ENCODE data around the gene CTTN.
A peak's percentile ranks its signal among the peaks of the same experiment; 100 is the strongest.

The CTTN gene

GRCh38 chr11:70394211-70394950, 3.9 kb upstream of the CTTN start:
- H3K4me3 ChIP-seq (ENCODE audit: low read depth, low read length) = no peak overlapping the region
- TF ChIP-seq CTCF (IDR thresholded peaks at IDR 0.05; ENCODE audit: low read depth, low read length) = no peak

GRCh38 chr11:70397336-70397982, 870 bp upstream of the CTTN start:
- TF ChIP-seq CTCF (IDR thresholded peaks at IDR 0.05; ENCODE audit: low read depth, low read length) = no peak
- H3K4me3 ChIP-seq (ENCODE audit: low read depth, low read length) = peak overlapping the region; percentile 70

GRCh38 chr11:70398834-70399680, 728 bp downstream of the CTTN start:
- peak overlapping the region; percentile 70 for H3K4me3 ChIP-seq (ENCODE audit: low read depth, low read length)

GRCh38 chr11:70399681-70400112, 1.4 kb downstream of the CTTN start:
- peak overlapping the region; percentile 70 for H3K4me3 ChIP-seq (ENCODE audit: low read depth, low read length)
- TF ChIP-seq CTCF (IDR thresholded peaks at IDR 0.05; ENCODE audit: low read depth, low read length) = no peak

More at GRCh38 chr11:70398834-70399680, 728 bp downstream of the CTTN start:
- TF ChIP-seq CTCF (IDR thresholded peaks at IDR 0.05; ENCODE audit: low read depth, low read length) = no peak

- H3K4me3 ChIP-seq (ENCODE audit: low read depth, low read length) = no peak overlapping the region; the same call in 1 of the 2 replicates
- no peak for TF ChIP-seq CTCF (IDR thresholded peaks at IDR 0.05; ENCODE audit: low read depth, low read length)
These were observed 2.3 kb downstream of the CTTN start for GRCh38 chr11:70400643-70401042.

GRCh38 chr11:70402016-70402415, 3.7 kb downstream of the CTTN start:
- no peak for TF ChIP-seq CTCF (IDR thresholded peaks at IDR 0.05; ENCODE audit: low read depth, low read length)
- H3K4me3 ChIP-seq (ENCODE audit: low read depth, low read length) = no peak overlapping the region

All from WI38 (cell line).